Measurements from ENCODE around the gene RNF39.

RNF39 gene

DNA sequence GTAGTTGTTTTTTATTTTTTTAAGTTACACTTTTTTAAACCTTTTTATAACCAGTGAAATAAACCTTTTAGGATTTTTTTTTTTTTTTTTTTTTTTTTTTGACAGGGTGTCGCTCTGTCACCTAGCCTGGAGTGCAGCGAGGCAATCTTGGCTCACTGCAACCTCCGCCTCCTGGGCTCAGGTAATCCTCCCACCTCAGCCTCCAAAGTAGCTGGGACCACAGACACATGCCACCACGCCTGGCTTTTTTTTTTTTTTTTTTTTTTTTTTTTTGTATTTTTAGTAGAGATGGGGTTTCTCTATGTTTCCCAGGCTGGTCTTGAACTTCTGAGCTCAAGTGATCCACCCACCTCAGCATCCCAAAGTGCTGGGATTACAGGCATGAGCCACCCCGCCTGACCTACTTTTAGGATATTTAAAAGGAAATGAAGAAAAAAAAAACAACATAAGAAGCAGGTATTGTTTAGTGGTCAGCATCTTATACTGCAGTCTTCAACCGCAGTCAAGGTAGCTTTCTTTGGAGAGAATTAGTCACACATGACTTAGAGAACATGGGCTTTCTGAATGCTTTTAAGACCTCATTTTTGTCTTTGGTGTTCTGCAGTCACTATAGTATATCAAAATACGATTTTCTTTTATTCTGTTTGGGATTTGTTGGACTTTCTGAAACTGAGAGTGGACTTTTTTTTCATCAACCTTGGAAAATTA, 12.9 kb downstream of the RNF39 start:
- Histone ChIP-seq H3K36me3 (ENCODE audit: low read length) (peaks cover 18% of the 10 kb centered on the region; the same call in 1 of the 2 replicates), H4K20me1 (ENCODE audit: low read depth, low read length) (no peaks in the 10 kb centered on the region), H3F3A (ENCODE audit: insufficient read depth) (peaks cover 29% of the 10 kb centered on the region), H2AFZ (ENCODE audit: low read depth, low read length, severe bottlenecking) (no peak overlapping the region), H3K9ac (ENCODE audit: low read length) (peak overlapping the region; percentile 77), H3K27ac (ENCODE audit: low read depth, low read length) (no peak overlapping the region), H3K79me2 (ENCODE audit: insufficient read depth, low read length) (peaks cover 33% of the 10 kb centered on the region), H3K4me2 (ENCODE audit: low read depth, low read length, poor library complexity, severe bottlenecking) (peak overlapping the region; percentile 77), H3K9me3 (ENCODE audit: insufficient read depth, low read length) (no peaks in the 10 kb centered on the region), H3K4me3 (ENCODE audit: insufficient read depth, low read length, poor library complexity, severe bottlenecking) (peak overlapping the region; percentile 96), H3K9me2 (replicated peaks; ENCODE audit: insufficient read depth, low read length) (no peaks in the 10 kb centered on the region), H3K27me3 (ENCODE audit: low read length) (no peaks in the 10 kb centered on the region)
- no peak for TF ChIP-seq EZH2phosphoT487 (conservative IDR thresholded peaks at IDR 0.05; ENCODE audit: low read length)
- TF ChIP-seq, protein P1, sequence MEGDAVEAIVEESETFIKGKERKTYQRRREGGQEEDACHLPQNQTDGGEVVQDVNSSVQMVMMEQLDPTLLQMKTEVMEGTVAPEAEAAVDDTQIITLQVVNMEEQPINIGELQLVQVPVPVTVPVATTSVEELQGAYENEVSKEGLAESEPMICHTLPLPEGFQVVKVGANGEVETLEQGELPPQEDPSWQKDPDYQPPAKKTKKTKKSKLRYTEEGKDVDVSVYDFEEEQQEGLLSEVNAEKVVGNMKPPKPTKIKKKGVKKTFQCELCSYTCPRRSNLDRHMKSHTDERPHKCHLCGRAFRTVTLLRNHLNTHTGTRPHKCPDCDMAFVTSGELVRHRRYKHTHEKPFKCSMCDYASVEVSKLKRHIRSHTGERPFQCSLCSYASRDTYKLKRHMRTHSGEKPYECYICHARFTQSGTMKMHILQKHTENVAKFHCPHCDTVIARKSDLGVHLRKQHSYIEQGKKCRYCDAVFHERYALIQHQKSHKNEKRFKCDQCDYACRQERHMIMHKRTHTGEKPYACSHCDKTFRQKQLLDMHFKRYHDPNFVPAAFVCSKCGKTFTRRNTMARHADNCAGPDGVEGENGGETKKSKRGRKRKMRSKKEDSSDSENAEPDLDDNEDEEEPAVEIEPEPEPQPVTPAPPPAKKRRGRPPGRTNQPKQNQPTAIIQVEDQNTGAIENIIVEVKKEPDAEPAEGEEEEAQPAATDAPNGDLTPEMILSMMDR (IDR thresholded peaks at IDR 0.05; ENCODE audit: insufficient read depth, low read length, poor library complexity, severe bottlenecking): no peak

DNA sequence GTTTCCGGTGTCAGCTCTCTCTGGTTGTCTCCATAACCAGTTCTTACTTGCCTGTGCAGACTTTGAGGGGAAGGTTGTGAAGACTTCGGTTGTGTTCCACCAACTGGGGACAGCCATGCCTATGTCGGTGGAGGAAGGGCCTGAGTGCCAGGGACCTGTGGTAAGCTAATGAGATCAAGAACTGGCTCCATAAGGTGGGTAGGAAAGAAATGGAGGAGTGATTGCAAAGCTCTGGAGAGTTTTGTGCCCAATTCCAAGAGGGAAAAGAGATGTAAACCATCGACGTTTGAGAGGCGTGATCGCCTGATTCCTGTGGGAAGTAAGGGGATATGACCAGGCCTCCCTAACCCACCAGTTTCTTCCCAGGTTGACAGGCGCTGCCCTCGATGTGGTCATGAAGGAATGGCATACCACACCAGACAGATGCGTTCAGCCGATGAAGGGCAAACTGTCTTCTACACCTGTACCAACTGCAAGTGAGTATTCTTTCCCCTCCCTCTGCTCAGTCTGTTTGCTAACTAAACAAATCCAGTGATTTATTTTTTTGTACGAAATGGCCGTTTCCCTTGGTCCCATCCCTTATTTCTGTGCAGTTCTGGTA, 13.6 kb downstream of the RNF39 start:
- H3K27me3 ChIP-seq (ENCODE audit: low read length): no peaks in the 10 kb centered on the region
- peaks cover 20% of the 10 kb centered on the region; the same call in 1 of the 2 replicates for H3K36me3 ChIP-seq (ENCODE audit: low read length)
- H2AFZ ChIP-seq (ENCODE audit: low read depth, low read length, severe bottlenecking): peak overlapping the region; percentile 90

DNA sequence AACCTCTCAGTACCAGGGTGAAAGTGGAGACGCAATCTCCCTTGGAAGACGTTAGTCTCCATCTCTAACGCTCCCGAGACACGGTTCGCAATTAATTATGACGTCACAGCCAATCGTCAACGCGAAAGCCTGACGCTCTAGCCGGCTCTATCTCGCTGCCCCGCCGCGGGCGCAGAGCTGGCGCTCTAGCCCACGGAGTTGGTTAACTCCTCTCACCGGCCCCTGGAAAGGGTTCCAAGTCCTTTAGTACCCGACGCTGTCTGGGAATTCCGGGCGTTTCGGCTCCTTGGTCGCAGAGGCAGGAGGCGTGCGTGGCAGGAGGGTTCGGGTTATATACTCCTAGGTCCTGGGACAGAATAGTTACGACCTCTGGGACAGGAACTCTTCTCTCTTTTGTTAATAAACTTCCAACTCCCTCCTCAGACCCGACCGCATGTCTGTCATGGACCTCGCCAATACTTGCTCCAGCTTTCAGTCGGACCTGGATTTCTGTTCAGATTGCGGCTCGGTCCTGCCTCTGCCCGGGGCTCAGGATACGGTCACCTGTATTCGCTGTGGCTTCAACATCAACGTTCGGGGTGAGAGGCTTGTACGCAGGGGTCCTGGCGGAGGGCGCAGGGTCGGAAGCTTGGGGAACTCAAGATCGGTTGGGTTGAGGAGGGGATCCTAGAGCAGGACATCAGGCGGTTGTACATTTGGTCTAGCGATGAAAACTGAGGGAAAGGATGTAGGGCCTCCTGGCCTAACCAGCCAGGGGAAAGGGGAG, 14.3 kb downstream of the RNF39 start, which contains the start of gene POLR1H:
Gene POLR1H (plus strand): TSS at position 174 of the 766 bp plus-strand sequence. CDS start 260 bp downstream, at position 434.
- peak within 1 kb of the TSS; percentile 48 for H3K27ac ChIP-seq (ENCODE audit: low read depth, low read length)
- TF ChIP-seq, protein P1 (IDR thresholded peaks at IDR 0.05; ENCODE audit: insufficient read depth, low read length, poor library complexity, severe bottlenecking): no peak
- no peak for TF ChIP-seq EZH2phosphoT487 (conservative IDR thresholded peaks at IDR 0.05; ENCODE audit: low read length)
- H3K9me2 ChIP-seq (replicated peaks; ENCODE audit: insufficient read depth, low read length): no peaks in the 10 kb centered on the region
- no peaks in the 10 kb centered on the region for H4K20me1 ChIP-seq (ENCODE audit: low read depth, low read length)
- H3F3A ChIP-seq (ENCODE audit: insufficient read depth): peaks cover 25% of the 10 kb centered on the region
- peak within 1 kb of the TSS; percentile 77 for H3K4me2 ChIP-seq (ENCODE audit: low read depth, low read length, poor library complexity, severe bottlenecking)
- peaks cover 21% of the 10 kb centered on the region; the same call in 1 of the 2 replicates for H3K36me3 ChIP-seq (ENCODE audit: low read length)
- H2AFZ ChIP-seq (ENCODE audit: low read depth, low read length, severe bottlenecking): peak within 1 kb of the TSS; percentile 90
- H3K4me3 ChIP-seq (ENCODE audit: insufficient read depth, low read length, poor library complexity, severe bottlenecking): peak within 1 kb of the TSS; percentile 96
- H3K79me2 ChIP-seq (ENCODE audit: insufficient read depth, low read length): peaks cover 30% of the 10 kb centered on the region
- H3K9me3 ChIP-seq (ENCODE audit: insufficient read depth, low read length): no peaks in the 10 kb centered on the region
- H3K27me3 ChIP-seq (ENCODE audit: low read length): no peaks in the 10 kb centered on the region
- H3K9ac ChIP-seq (ENCODE audit: low read length): peak within 1 kb of the TSS; percentile 77

More for the DNA sequence above, 13.6 kb downstream of the RNF39 start:
- Histone ChIP-seq H3K27ac (ENCODE audit: low read depth, low read length) (peak overlapping the region; percentile 48), H3K4me3 (ENCODE audit: insufficient read depth, low read length, poor library complexity, severe bottlenecking) (peak overlapping the region; percentile 96), H4K20me1 (ENCODE audit: low read depth, low read length) (no peaks in the 10 kb centered on the region), H3K9me2 (replicated peaks; ENCODE audit: insufficient read depth, low read length) (no peaks in the 10 kb centered on the region), H3K9ac (ENCODE audit: low read length) (peak overlapping the region; percentile 77), H3K9me3 (ENCODE audit: insufficient read depth, low read length) (no peaks in the 10 kb centered on the region), H3K4me2 (ENCODE audit: low read depth, low read length, poor library complexity, severe bottlenecking) (peak overlapping the region; percentile 77), H3K79me2 (ENCODE audit: insufficient read depth, low read length) (peaks cover 30% of the 10 kb centered on the region), H3F3A (ENCODE audit: insufficient read depth) (peaks cover 29% of the 10 kb centered on the region)
- TF ChIP-seq, protein P1 (IDR thresholded peaks at IDR 0.05; ENCODE audit: insufficient read depth, low read length, poor library complexity, severe bottlenecking): no peak
- TF ChIP-seq EZH2phosphoT487 (conservative IDR thresholded peaks at IDR 0.05; ENCODE audit: low read length): no peak
